Gastroesophageal sphincter (tissue), 4 donors: ENCODE results near the gene MAG. TPM values are rescaled to one million over a fixed set of nuclear protein-coding genes. Genes with fewer than 3 reads are reported as not detected.
A peak's percentile ranks its signal among the peaks of the same experiment; 100 is the strongest.

Experiments used
- ATAC-seq: fragments of 150-250 bp; one replicate; pipeline ENCODE4 v1.9.1; 2016; ENCODE audit warnings: mild to moderate bottlenecking, moderate library complexity
- H3K27ac ChIP-seq, 4 donors: fragments of 200-600 bp; sonication (generic) in 3 of 4; 1 replicate in 3 of 4; 2 replicates in 1 of 4; pipeline ENCODE4 v1.5.1; 2016 to 2019
- H3K27me3 ChIP-seq: fragments of 200-600 bp; sonication (generic); one replicate; pipeline ENCODE4 v1.5.1; 2019
- H3K36me3 ChIP-seq, 2 donors: fragments of 200-600 bp; sonication (generic); one replicate each; pipeline ENCODE4 v1.5.1; 2019; ENCODE audit warnings: control low read depth in 1 of 2
- H3K4me1 ChIP-seq, 3 donors: fragments of 200-600 bp; sonication (generic); 1 replicate in 2 of 3; 2 replicates in 1 of 3; pipeline ENCODE4 v1.5.1; 2016 to 2019; ENCODE audit warnings: control low read depth in 2 of 3
- H3K4me3 ChIP-seq, 2 donors: fragments of 200-600 bp; sonication (generic); one replicate each; pipeline ENCODE4 v1.5.1; 2019; ENCODE audit warnings: mild to moderate bottlenecking in 1 of 2, moderate library complexity in 1 of 2
- H3K9me3 ChIP-seq, 3 donors: fragments of 200-600 bp; sonication (generic); one replicate each; pipeline ENCODE4 v1.5.1; 2017 to 2019; ENCODE audit warnings: control low read depth in 2 of 3
- EP300 ChIP-seq: sonication (generic); formaldehyde crosslinking; IDR thresholded peaks from one replicate; pipeline ENCODE4 v1.6.1; 2017; ENCODE audit warnings: antibody characterized with exemption, mild to moderate bottlenecking
- POLR2A ChIP-seq, 2 donors: fragments of 450-650 bp; IDR thresholded peaks; one replicate each; pipeline ENCODE4 v1.6.1; 2017; ENCODE audit warnings: antibody characterized with exemption in 2 of 2, mild to moderate bottlenecking in 2 of 2, moderate library complexity in 1 of 2
- POLR2AphosphoS5 ChIP-seq: sonication (generic); formaldehyde crosslinking; IDR thresholded peaks from one replicate; pipeline ENCODE4 v1.6.1; 2017; ENCODE audit warnings: antibody characterized with exemption
- WGBS, 2 donors: methylation state at CpG; one replicate each; pipeline ENCODE4 v1.1.5; 2018; ENCODE audit warnings: low coverage in 1 of 2; 5-methylcytosine and 5-hydroxymethylcytosine counted together
- total RNA-seq, 4 donors: library from RNA; depleted of rRNA; stranded (reverse); fragments of >200 nt; gene quantifications; one replicate each; pipeline ENCODE4 v1.1.0, GENCODE V29; 2016
- TF ChIP-seq, protein P1 (sequence below), 4 experiments: fragments of 200-600 bp in 2 of 4; fragments of 450-650 bp in 2 of 4; sonication (generic) in 1 of 4; IDR thresholded peaks; one replicate each; pipeline ENCODE4 v1.5.1; 2017 to 2019; ENCODE audit warnings: antibody characterized with exemption in 4 of 4, mild to moderate bottlenecking in 2 of 4, moderate library complexity in 2 of 4

The MAG gene
- total RNA-seq, 4 donors from 2014 or later = 0.40 TPM; not detected in 3

DNA sequence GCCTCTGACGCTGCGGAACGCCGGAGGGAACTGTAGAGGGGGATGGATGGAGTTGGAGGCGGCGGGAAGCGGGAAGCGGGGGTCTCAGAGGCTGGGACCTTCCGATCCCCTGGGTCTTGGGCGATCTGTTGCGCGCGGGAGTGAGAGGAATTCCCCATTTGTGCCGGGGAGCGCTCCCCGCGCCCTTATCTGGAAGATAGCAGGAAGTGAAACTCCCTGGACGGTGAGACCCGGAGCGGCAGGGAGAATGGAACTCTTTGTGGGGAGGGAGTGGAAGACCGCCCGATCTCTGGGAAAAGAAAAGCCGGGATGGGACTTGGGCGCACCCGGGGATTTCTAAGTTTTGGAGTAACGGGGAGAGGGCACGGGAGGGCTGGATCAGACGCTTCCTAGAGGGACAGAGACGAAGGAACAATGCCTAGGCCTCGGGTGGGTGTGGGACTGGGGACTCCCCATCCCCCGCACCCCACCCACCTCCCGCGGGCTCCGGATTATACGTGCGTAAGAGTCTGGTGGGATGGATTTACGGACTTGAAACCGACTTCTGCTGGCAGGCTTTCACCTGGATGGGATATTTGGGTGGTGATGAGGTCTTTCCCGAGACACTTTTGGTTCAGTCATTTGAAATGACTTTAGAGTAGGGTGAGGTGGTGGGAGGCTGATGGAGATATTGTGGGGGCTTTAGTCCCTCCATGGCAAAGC, 42.7 kb upstream of the MAG start:
- WGBS, 2 donors = 1 to 6% methylated on average over 16 to 24 of the region's 39 CpGs
- Histone ChIP-seq H3K27me3 (peaks cover 81% of the 10 kb centered on the region), H3K9me3 (peaks cover 0 to 11% (median 0%) of the 10 kb centered on the region in 3 donors), H3K4me1 (peaks cover 0 to 21% (median 0%) of the 10 kb centered on the region in 3 donors), H3K27ac (peak overlapping the region in 3 of 4 donors; percentile 66 to 73 (median 69)), H3K4me3 (peak overlapping the region; percentile 19 to 51), H3K36me3 (no peaks in the 10 kb centered on the region)
- TF ChIP-seq POLR2A (IDR thresholded peaks at IDR 0.05) = no peak
- no peak for TF ChIP-seq EP300
- no peak for TF ChIP-seq POLR2AphosphoS5
- TF ChIP-seq, protein P1, sequence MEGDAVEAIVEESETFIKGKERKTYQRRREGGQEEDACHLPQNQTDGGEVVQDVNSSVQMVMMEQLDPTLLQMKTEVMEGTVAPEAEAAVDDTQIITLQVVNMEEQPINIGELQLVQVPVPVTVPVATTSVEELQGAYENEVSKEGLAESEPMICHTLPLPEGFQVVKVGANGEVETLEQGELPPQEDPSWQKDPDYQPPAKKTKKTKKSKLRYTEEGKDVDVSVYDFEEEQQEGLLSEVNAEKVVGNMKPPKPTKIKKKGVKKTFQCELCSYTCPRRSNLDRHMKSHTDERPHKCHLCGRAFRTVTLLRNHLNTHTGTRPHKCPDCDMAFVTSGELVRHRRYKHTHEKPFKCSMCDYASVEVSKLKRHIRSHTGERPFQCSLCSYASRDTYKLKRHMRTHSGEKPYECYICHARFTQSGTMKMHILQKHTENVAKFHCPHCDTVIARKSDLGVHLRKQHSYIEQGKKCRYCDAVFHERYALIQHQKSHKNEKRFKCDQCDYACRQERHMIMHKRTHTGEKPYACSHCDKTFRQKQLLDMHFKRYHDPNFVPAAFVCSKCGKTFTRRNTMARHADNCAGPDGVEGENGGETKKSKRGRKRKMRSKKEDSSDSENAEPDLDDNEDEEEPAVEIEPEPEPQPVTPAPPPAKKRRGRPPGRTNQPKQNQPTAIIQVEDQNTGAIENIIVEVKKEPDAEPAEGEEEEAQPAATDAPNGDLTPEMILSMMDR (IDR thresholded peaks at IDR 0.05) = no peak
- ATAC-seq = no peak

DNA sequence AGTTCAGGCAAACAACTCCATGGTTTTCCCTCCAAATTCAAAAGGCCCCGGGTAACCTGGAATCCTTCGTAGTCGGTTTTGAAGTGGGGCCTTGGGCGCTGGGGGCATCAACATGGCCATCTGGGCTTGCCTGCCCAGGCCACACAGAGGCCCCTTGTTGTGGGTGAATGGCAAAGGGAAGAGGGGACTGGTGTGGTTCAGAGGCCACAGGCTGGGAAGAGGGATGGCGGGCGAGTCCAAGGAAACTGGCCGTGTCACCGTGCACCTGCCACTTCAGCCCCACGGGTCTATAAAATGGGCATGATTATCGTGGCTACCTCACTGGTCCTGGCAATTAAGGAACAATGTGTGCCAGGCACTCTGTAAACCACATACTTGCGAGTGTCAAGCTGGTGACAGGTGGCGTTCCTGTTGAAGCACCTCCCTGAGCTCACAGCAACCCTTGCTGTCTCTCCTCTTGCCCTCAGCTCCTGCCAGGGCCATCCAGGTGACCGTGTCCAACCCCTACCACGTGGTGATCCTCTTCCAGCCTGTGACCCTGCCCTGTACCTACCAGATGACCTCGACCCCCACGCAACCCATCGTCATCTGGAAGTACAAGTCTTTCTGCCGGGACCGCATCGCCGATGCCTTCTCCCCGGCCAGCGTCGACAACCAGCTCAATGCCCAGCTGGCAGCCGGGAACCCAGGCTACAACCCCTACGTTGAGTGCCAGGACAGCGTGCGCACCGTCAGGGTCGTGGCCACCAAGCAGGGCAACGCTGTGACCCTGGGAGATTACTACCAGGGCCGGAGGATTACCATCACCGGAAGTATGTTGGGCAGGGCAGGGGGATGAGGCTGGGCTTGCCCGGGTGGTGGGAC, 41.9 kb upstream of the MAG start:
- Histone ChIP-seq H3K4me3 (peak overlapping the region in 1 of 2 donors; percentile 51), H3K27ac (peak overlapping the region in 2 of 4 donors; percentile 69 to 73), H3K9me3 (peaks cover 0 to 7% (median 0%) of the 10 kb centered on the region in 3 donors), H3K36me3 (no peaks in the 10 kb centered on the region), H3K27me3 (peaks cover 88% of the 10 kb centered on the region), H3K4me1 (peaks cover 0 to 21% (median 0%) of the 10 kb centered on the region in 3 donors)
- no peak for ATAC-seq
- TF ChIP-seq POLR2AphosphoS5 (no peak), EP300 (no peak), POLR2A (IDR thresholded peaks at IDR 0.05) (no peak)
- WGBS, 2 donors = 94 to 100% methylated on average over 1 to 10 of the region's 34 CpGs

DNA sequence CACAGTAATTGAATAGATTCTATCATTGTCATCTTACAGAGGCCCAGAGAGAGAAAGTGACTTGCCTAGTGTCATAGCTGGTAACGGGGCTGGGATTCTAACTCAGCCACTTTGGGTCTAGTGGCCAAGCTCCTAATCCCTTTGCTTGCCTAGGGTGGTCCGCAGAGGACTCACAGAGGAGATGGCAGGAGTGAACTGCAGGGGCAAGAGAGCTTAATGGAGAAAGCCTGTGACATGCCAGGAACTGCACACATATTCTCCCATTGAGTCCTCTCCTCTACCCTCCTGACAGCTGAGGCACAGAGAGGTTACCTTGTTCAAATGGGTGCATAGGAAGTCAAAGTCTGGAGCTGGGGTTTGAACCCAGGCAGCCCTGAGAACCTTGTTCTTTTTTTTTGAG, 40.5 kb upstream of the MAG start:
- ATAC-seq = no peak
- Histone ChIP-seq H3K27me3 (peaks cover 89% of the 10 kb centered on the region), H3K36me3 (no peaks in the 10 kb centered on the region), H3K4me1 (peaks cover 0 to 21% (median 0%) of the 10 kb centered on the region in 3 donors), H3K9me3 (no peaks in the 10 kb centered on the region), H3K27ac (no peak overlapping the region), H3K4me3 (no peak overlapping the region)
- WGBS, 2 donors = 60 to 90% methylated on average over 1 to 2 of the region's 2 CpGs
- TF ChIP-seq POLR2A (IDR thresholded peaks at IDR 0.05) (no peak), POLR2AphosphoS5 (no peak), EP300 (no peak)
- TF ChIP-seq, protein P1 (IDR thresholded peaks at IDR 0.05) = no peak

DNA sequence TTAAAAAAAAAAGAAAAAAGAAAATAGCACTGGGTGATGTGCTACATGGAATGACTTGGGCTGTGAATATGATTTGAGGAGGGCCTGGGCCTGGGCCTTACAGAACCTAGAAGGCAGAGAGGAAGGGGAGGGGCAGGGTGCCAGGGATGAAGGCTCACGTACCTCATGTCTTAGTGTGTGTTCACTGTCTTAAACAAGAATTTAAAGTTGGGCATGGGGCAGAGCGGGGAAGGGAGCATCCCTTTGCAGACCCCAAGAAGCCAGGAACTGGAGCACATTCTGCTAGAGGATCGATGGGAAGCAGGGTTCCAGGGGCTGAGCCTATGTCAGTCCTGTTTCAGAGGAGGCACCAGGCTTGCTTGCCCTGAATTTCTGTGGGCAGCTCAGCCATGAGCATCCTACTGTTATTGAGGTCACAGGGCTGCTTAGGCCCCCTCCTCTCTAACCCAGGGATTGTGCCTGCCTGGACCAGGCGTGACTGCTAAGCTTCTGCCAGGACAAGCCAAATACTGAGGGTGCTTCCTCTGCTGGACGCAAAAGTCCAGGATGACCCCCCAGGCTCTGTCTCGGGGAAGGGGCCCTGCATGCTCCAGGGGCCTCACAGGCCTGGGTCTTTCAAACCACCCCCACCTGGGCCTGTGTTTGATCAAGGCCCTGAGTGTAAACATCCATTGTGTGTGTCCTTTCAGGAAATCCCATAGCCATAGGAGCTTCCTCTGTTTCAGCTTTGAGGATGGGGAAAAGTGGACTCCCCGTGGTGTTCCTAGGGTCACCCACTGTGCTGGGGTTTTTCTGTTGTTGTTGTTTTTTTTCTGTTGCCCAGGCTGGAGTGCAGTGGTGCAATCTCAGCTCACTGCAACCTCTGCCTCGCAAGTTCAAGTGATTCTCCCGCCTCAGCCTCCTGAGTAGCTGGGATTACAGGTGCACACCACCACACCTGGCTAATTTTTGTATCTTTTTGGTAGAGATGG, 38.4 kb upstream of the MAG start:
- peak overlapping the region in 3 of 4 donors; percentile 8 to 40 (median 16) for H3K27ac ChIP-seq
- ATAC-seq = no peak

More for the DNA sequence above, 38.4 kb upstream of the MAG start:
- TF ChIP-seq, protein P1 (IDR thresholded peaks at IDR 0.05) = no peak
- no peak for TF ChIP-seq POLR2A (IDR thresholded peaks at IDR 0.05)
- no peak for TF ChIP-seq EP300
- TF ChIP-seq POLR2AphosphoS5 = no peak
- 72 to 89% methylated on average over 2 to 6 of the region's 9 CpGs for WGBS, 2 donors
- H3K27me3 ChIP-seq = peaks cover 83% of the 10 kb centered on the region
- no peak overlapping the region for H3K4me3 ChIP-seq
- no peaks in the 10 kb centered on the region for H3K36me3 ChIP-seq
- H3K9me3 ChIP-seq = no peaks in the 10 kb centered on the region
- peaks cover 0 to 8% (median 0%) of the 10 kb centered on the region in 3 donors for H3K4me1 ChIP-seq
